ENCODE results near the gene BYSL.

DNA sequence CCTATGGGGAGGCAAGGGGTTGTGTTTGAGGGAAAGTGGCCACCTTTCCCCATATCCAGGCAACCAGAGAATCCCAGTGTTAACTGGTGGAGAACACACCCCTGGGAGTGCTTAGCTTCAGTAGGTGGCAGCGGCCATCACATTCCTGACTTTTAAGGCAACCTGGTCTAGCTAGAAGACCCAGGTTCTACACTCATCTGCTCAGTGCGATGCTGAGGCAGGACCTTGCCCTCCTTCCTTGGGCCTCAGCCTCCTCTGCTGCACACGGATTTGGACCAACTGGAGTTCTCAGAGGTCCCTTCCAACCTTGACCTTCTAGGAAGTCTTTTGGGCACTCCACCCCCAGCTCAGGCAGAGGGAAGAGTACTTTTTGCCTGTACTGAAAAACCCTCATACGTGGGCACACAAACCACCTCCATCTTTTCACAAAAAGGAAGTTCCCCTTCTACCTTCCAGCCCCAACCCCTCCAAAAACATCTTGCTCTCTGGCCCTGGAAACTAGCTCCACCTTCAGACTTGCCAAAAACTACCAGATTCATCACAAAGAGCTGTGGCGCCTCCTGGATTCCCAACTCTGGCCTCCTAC is 17.4 kb downstream of the BYSL start:
- TF ChIP-seq, protein P1, sequence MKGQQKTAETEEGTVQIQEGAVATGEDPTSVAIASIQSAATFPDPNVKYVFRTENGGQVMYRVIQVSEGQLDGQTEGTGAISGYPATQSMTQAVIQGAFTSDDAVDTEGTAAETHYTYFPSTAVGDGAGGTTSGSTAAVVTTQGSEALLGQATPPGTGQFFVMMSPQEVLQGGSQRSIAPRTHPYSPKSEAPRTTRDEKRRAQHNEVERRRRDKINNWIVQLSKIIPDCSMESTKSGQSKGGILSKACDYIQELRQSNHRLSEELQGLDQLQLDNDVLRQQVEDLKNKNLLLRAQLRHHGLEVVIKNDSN (CRISPR knock-in tag; IDR thresholded peaks at IDR 0.05) = no peak
- TF ChIP-seq, protein P2, sequence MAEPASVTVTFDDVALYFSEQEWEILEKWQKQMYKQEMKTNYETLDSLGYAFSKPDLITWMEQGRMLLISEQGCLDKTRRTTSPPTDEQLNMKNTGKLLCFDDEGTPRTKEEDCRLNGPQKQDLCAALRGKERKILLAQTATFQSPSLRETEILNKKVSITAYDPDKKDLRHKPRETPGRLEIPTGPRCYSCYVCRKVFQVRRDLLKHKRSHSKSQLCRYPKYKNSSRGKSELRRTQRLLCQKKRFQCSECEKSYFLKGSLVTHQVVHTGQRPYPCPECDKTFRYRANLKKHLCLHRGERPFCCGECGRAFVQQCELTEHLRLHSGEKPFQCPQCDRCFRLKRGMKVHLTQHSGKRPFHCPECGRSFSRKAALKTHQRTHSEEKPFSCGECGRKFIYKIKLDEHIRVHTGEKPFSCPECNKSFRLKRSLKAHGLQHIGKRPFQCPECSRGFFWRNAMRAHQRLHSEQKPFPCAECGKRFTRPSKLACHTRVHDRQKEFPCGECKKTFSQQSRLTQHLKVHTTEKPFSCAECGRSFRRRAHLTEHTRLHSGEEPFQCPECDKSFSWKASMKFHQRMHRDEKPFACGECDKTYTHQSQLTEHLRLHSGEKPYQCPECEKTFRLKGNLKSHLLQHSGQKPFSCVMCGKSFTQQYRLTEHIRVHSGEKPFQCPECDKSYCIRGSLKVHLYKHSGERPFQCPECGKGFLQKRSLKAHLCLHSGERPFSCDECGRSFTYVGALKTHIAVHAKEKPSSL (CRISPR knock-in tag; conservative IDR thresholded peaks at IDR 0.05) = no peak
- TF ChIP-seq, protein P3, sequence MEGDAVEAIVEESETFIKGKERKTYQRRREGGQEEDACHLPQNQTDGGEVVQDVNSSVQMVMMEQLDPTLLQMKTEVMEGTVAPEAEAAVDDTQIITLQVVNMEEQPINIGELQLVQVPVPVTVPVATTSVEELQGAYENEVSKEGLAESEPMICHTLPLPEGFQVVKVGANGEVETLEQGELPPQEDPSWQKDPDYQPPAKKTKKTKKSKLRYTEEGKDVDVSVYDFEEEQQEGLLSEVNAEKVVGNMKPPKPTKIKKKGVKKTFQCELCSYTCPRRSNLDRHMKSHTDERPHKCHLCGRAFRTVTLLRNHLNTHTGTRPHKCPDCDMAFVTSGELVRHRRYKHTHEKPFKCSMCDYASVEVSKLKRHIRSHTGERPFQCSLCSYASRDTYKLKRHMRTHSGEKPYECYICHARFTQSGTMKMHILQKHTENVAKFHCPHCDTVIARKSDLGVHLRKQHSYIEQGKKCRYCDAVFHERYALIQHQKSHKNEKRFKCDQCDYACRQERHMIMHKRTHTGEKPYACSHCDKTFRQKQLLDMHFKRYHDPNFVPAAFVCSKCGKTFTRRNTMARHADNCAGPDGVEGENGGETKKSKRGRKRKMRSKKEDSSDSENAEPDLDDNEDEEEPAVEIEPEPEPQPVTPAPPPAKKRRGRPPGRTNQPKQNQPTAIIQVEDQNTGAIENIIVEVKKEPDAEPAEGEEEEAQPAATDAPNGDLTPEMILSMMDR (IDR thresholded peaks at IDR 0.05) = no peak
- TF ChIP-seq ELF4 (CRISPR knock-in tag; IDR thresholded peaks at IDR 0.05; ENCODE audit: low read depth) = no peak
- TF ChIP-seq, protein P4, sequence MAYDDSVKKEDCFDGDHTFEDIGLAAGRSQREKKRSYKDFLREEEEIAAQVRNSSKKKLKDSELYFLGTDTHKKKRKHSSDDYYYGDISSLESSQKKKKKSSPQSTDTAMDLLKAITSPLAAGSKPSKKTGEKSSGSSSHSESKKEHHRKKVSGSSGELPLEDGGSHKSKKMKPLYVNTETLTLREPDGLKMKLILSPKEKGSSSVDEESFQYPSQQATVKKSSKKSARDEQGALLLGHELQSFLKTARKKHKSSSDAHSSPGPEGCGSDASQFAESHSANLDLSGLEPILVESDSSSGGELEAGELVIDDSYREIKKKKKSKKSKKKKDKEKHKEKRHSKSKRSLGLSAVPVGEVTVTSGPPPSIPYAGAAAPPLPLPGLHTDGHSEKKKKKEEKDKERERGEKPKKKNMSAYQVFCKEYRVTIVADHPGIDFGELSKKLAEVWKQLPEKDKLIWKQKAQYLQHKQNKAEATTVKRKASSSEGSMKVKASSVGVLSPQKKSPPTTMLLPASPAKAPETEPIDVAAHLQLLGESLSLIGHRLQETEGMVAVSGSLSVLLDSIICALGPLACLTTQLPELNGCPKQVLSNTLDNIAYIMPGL (CRISPR knock-in tag; IDR thresholded peaks at IDR 0.05) = no peak
